ENCODE data around the gene CDH13.
A peak's percentile ranks its signal among the peaks of the same experiment; 100 is the strongest.

CDH13 gene

GRCh38 chr16:83058376-83058775 is 431.6 kb downstream of the CDH13 start:
- DNase-seq (ENCODE audit: low spot score): no peak

GRCh38 chr16:83059237-83059636 is 432.5 kb downstream of the CDH13 start:
- no peak for DNase-seq (ENCODE audit: low spot score)

GRCh38 chr16:83066011-83066410 is 439.2 kb downstream of the CDH13 start:
- DNase-seq (ENCODE audit: low spot score): no peak

DNA sequence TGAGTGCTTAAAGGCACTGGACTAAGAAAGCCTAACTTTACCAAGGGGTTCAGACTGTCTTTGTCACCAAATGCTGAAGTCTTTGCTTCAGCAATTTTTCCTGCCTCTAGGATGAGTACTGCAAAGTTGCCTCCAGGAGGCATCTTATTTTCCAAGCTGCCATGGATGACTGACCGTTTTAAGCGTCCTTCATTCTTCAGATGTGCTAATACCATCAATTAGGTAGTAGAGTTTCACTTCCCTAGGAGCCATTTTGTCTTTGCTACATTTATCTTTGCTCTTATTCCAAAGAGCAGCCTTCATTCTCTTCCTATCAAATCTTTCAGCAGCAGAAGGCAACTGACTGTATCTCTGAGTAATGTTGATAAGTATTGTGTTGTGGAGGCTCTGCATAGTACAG is 440.1 kb downstream of the CDH13 start:
- DNase-seq (ENCODE audit: low spot score): no peak

DNA sequence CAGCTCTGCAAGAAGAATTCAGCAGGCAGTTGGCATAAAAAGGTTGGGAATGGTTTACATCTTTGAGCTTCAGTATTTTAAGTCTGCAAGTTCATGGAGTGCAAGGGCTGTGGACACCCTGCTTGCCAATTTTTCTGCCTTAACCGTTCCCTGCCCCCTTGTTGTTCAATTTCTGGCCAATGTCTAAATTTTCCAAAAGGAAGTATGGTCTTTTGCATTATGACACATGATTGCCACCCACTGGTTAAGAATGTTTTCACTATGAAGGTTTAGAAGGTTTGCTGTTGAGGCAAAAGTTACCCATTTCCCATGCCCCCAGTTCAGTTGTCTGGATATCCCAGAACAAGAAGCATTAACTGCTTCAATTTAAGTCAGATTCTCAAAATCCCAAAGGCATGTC is 441.9 kb downstream of the CDH13 start:
- DNase-seq (ENCODE audit: low spot score): no peak

GRCh38 chr16:83070416-83071209 is 443.8 kb downstream of the CDH13 start:
- DNase-seq (ENCODE audit: low spot score): no peak

DNA sequence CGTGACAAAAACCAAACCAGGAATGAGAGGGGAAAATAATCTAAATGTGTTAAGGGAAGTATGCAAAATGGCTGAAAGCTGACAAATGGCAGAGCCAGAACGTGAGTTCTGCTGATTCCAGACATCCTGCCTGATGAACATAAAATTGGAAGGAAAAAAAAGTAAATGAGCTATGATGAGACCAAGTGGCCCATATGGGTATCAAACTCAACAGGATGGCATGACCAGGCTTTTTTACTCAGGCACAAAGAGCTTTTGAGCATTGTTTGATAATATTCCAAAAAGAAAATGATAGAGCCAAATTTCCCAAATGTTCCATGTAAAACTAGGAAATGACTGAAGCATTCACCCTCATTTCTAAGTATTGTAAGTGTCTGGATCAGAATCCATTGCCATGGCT is 449.2 kb downstream of the CDH13 start:
- DNase-seq (ENCODE audit: low spot score): no peak

GRCh38 chr16:83083361-83083760 is 456.6 kb downstream of the CDH13 start:
- no peak for DNase-seq (ENCODE audit: low spot score)

GRCh38 chr16:83085660-83086059 is 458.9 kb downstream of the CDH13 start:
- DNase-seq (ENCODE audit: low spot score): no peak

GRCh38 chr16:83095941-83096692 is 469.3 kb downstream of the CDH13 start:
- peak; percentile 65 for DNase-seq (ENCODE audit: low spot score)

DNA sequence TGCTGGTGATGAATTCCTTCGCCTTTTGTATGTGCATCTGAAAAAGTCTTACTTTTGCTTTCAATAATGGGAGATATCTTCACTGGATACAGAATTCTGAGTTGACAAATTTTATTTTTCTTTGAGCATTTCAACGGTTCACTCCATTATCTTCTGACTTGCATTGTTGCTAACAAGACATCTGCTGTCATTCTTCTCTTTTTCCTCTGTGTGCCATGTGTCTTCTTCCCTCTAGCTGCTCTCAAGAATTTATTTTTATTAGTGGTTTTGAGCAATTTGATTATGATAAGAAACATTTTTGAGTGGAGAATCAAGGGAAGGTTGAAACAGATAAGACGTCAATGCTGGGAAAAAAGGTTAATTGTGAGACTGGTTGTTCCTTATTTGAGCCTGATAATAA is 471.8 kb downstream of the CDH13 start:
- DNase-seq (ENCODE audit: low spot score): no peak

DNA sequence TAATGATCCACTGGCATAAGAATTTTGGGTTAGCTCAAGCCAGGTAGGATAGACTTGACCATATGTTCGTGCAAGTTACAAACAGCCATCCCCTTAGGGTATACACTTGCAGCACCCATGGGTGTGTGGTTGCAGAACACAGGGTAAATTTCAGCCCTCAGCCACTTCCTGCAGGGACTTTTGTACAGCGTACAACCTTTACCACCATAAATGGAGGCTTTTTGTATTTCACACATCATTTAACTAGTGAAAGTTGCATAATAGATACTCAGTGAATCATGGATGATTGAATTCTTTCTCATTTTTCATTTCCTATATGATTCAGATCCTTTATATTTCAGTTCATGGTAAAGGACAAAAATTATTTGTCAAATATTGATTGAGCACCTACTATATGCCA is 473.9 kb downstream of the CDH13 start:
- DNase-seq (ENCODE audit: low spot score): no peak

- no peak for DNase-seq (ENCODE audit: low spot score)
These were observed 475.6 kb downstream of the CDH13 start for GRCh38 chr16:83102336-83102735.

DNA sequence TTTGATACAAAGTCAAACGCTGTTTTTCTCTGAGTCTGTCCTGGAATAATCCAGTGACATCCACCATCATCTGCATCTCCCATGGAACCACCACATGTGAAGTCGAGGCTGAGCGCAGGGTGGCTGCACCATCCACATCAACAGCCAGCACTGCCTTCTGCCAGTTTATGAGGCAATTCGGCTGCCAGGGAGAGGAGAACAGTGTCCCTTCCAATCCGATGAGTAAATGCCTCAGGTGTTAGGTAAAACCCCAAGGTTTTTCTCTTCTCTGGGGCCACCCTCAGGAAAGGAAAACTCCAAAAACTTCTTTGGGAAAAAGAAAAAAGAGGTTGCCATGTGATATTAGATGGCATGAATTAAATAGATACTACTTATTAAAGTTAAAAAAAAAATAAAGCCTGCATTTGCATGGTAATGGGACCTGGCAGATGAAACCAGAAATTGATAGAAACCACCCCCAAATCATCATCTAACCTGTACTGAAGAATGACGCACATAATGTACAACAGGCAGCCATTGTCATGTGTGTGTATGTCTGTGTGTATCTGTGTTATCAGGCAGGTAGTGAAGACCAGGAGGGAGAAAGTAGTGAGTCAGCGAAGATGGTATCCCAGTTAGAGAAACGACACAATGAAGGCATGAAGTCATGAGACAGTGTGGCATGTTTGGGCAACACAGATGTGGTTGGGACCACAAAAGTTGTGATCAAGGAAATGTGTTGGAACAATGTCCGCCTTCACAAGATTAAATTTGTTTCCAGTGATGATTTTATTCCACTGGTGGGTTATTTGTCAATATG is 478.7 kb downstream of the CDH13 start:
- DNase-seq (ENCODE audit: low spot score): no peak

GRCh38 chr16:83109490-83110125 is 482.8 kb downstream of the CDH13 start:
- DNase-seq (ENCODE audit: low spot score): no peak

GRCh38 chr16:83110269-83110668 is 483.5 kb downstream of the CDH13 start:
- no peak for DNase-seq (ENCODE audit: low spot score)

- peak; percentile 46 for DNase-seq (ENCODE audit: low spot score)
These were observed 486.5 kb downstream of the CDH13 start for GRCh38 chr16:83113317-83113716.

GRCh38 chr16:83113811-83114210 is 487.0 kb downstream of the CDH13 start:
- no peak for DNase-seq (ENCODE audit: low spot score)

DNA sequence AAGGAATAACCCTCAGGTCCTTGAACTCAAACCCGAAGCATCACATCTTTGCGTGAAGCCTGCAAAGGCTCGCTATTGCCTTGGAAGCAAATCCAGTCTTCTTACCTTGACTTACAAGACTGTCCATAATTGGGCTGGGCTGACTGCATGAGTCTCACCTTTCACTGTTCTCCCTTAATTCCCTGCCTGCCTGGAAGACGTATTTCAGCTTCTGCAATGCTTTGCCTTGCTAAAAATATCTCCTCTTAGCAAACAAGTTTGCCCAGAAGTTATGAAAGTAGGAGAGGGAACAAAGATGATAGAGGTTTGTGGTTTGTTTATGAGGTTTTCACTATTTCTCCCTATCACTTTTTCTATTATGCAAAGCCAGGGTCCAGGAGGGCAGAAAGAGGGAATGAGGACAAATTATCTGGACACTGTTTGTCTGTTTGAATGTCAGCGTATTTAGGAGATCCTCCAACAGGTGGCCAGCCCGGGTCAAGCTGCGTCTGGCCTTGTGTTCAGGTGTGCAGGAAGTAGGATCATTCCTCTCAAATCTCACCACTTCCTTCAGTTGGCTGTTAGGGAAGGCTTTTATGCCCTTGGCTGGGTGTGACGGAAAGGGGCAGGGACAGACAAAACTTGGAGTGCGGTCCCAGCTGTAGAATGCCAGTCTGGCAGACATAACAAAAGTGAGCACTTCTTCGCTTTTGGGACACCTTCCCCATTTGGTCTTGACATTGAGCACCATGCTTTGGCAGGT is 488.9 kb downstream of the CDH13 start:
- no peak for DNase-seq (ENCODE audit: low spot score)

GRCh38 chr16:83116274-83116892 is 489.6 kb downstream of the CDH13 start:
- no peak for DNase-seq (ENCODE audit: low spot score)

DNA sequence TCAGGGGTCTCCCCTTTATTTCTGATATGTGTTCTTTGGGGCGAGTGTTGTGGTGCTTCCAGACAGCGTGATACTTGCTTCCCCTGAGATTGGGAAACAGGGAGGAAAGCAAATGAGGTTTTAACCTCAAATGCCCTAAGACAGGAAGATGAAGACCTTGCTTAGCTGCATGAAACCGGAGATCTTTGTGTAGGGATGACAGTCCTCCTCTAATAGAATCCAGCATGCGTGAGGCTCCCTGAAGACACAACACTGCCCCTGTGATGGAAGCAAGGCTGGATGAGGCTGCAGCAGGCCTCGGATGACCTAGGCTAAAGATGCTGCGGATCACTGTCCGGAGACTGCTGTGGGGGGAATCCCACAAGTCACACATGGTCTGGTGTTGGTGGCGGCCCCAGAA is 491.0 kb downstream of the CDH13 start:
- DNase-seq (ENCODE audit: low spot score): no peak
